HEK293 (cell line): ENCODE results near the gene GTPBP1.

Source experiments
- GLI4 ChIP-seq: fragments of 450-650 bp; formaldehyde crosslinking; IDR thresholded peaks from 2 replicates; pipeline ENCODE4 v1.5.1; 2016; ENCODE audit warnings: missing biosample characterization, missing genetic modification characterization
- HOXD13 ChIP-seq: sonication (generic); formaldehyde crosslinking; IDR thresholded peaks from 2 replicates; pipeline ENCODE4 v1.8.0; 2022; ENCODE audit warnings: missing genetic modification reagents, borderline replicate concordance
- KLF1 ChIP-seq: fragments of 450-650 bp; formaldehyde crosslinking; IDR thresholded peaks from 2 replicates; pipeline ENCODE4 v1.5.1; 2016; ENCODE audit warnings: missing biosample characterization, missing genetic modification characterization
- OVOL3 ChIP-seq: fragments of 450-650 bp; formaldehyde crosslinking; IDR thresholded peaks from 2 replicates; pipeline ENCODE4 v1.5.1; 2016; ENCODE audit warnings: missing biosample characterization, missing genetic modification characterization
- SETDB1 ChIP-seq: IDR thresholded peaks from one replicate; pipeline ENCODE4 v1.6.1; 2017; ENCODE audit warnings: mild to moderate bottlenecking, low read length, moderate library complexity, mixed read lengths; ENCODE audit not compliant: insufficient read length
- SP7 ChIP-seq: fragments of 450-650 bp; formaldehyde crosslinking; IDR thresholded peaks from 2 replicates; pipeline ENCODE4 v1.5.1; 2016; ENCODE audit warnings: missing biosample characterization, missing genetic modification characterization
- TCF7L2 ChIP-seq: IDR thresholded peaks from 2 replicates; pipeline ENCODE4 v1.6.1; 2011; ENCODE audit warnings: low read depth, mild to moderate bottlenecking, inconsistent platforms, low read length, moderate library complexity, borderline replicate concordance
- ZBTB8A ChIP-seq: fragments of 450-650 bp; formaldehyde crosslinking; IDR thresholded peaks from 2 replicates; pipeline ENCODE4 v1.5.1; 2016; ENCODE audit warnings: missing biosample characterization, missing genetic modification characterization
- ZEB2 ChIP-seq: fragments of 450-650 bp; formaldehyde crosslinking; IDR thresholded peaks from 2 replicates; pipeline ENCODE4 v1.5.1; 2016; ENCODE audit warnings: missing biosample characterization, missing genetic modification characterization
- ZNF121 ChIP-seq: fragments of 450-650 bp; formaldehyde crosslinking; IDR thresholded peaks from 2 replicates; pipeline ENCODE4 v1.5.1; 2016; ENCODE audit warnings: missing biosample characterization, missing genetic modification characterization
- ZNF223 ChIP-seq: fragments of 450-650 bp; formaldehyde crosslinking; IDR thresholded peaks from 2 replicates; pipeline ENCODE4 v1.5.1; 2016; ENCODE audit warnings: missing biosample characterization, missing genetic modification characterization
- ZNF274 ChIP-seq, 2 experiments: fragments of 200-500 bp in 1 of 2; fragments of 450-650 bp in 1 of 2; sonication (Bioruptor generic) in 1 of 2; formaldehyde crosslinking in 1 of 2; IDR thresholded peaks; 2 replicates each; pipeline versions ENCODE4 v1.5.1 to v1.6.1; 2014 to 2016; ENCODE audit warnings: borderline replicate concordance in 1 of 2, inconsistent platforms in 1 of 2, low read length in 1 of 2, missing biosample characterization in 1 of 2, missing genetic modification characterization in 1 of 2
- ZNF311 ChIP-seq: fragments of 450-650 bp; formaldehyde crosslinking; IDR thresholded peaks from 2 replicates; pipeline ENCODE4 v1.5.1; 2017; ENCODE audit warnings: missing biosample characterization, missing genetic modification characterization, borderline replicate concordance
- ZNF324 ChIP-seq: fragments of 450-650 bp; formaldehyde crosslinking; IDR thresholded peaks from 2 replicates; pipeline ENCODE4 v1.5.1; 2016; ENCODE audit warnings: missing biosample characterization, missing genetic modification characterization
- ZNF433 ChIP-seq: fragments of 450-650 bp; formaldehyde crosslinking; IDR thresholded peaks from 2 replicates; pipeline ENCODE4 v1.5.1; 2016; ENCODE audit warnings: missing biosample characterization, missing genetic modification characterization, low read depth
- ZNF473 ChIP-seq: fragments of 450-650 bp; formaldehyde crosslinking; IDR thresholded peaks from 2 replicates; pipeline ENCODE4 v1.5.1; 2017; ENCODE audit warnings: missing biosample characterization, missing genetic modification characterization
- ZNF501 ChIP-seq: fragments of 450-650 bp; formaldehyde crosslinking; IDR thresholded peaks from 2 replicates; pipeline ENCODE4 v1.5.1; 2016; ENCODE audit warnings: missing biosample characterization, missing genetic modification characterization
- ZNF510 ChIP-seq: fragments of 450-650 bp; formaldehyde crosslinking; IDR thresholded peaks from 2 replicates; pipeline ENCODE4 v1.5.1; 2018; ENCODE audit warnings: mild to moderate bottlenecking, missing genetic modification characterization, missing biosample characterization; ENCODE audit not compliant: insufficient replicate concordance
- ZNF514 ChIP-seq: fragments of 450-650 bp; formaldehyde crosslinking; IDR thresholded peaks from 2 replicates; pipeline ENCODE4 v1.5.1; 2016; ENCODE audit warnings: missing biosample characterization, missing genetic modification characterization
- ZNF521 ChIP-seq: fragments of 450-650 bp; formaldehyde crosslinking; IDR thresholded peaks from 2 replicates; pipeline ENCODE4 v1.5.1; 2017; ENCODE audit warnings: missing biosample characterization, mild to moderate bottlenecking, missing genetic modification characterization
- ZNF585B ChIP-seq: fragments of 450-650 bp; formaldehyde crosslinking; IDR thresholded peaks from 2 replicates; pipeline ENCODE4 v1.5.1; 2016; ENCODE audit warnings: missing biosample characterization, missing genetic modification characterization
- ZNF600 ChIP-seq: fragments of 450-650 bp; formaldehyde crosslinking; IDR thresholded peaks from 2 replicates; pipeline ENCODE4 v1.5.1; 2016; ENCODE audit warnings: missing biosample characterization, missing genetic modification characterization
- ZNF621 ChIP-seq: fragments of 450-650 bp; formaldehyde crosslinking; IDR thresholded peaks from 2 replicates; pipeline ENCODE4 v1.5.1; 2017; ENCODE audit warnings: missing biosample characterization, missing genetic modification characterization
- ZNF658 ChIP-seq: fragments of 450-650 bp; formaldehyde crosslinking; IDR thresholded peaks from 2 replicates; pipeline ENCODE4; 2016; ENCODE audit warnings: missing biosample characterization, missing genetic modification characterization
- ZNF701 ChIP-seq: fragments of 450-650 bp; formaldehyde crosslinking; IDR thresholded peaks from 2 replicates; pipeline ENCODE4 v1.5.1; 2016; ENCODE audit warnings: missing biosample characterization, missing genetic modification characterization
- ZNF777 ChIP-seq: fragments of 450-650 bp; formaldehyde crosslinking; IDR thresholded peaks from 2 replicates; pipeline ENCODE4 v1.5.1; 2017; ENCODE audit warnings: missing biosample characterization, missing genetic modification characterization, borderline replicate concordance
- ZNF792 ChIP-seq: fragments of 450-650 bp; formaldehyde crosslinking; IDR thresholded peaks from 2 replicates; pipeline ENCODE4 v1.5.1; 2016; ENCODE audit warnings: missing biosample characterization, missing genetic modification characterization
- ZNF830 ChIP-seq: fragments of 450-650 bp; IDR thresholded peaks from 2 replicates; pipeline ENCODE4 v1.5.0; 2018; ENCODE audit warnings: missing biosample characterization, missing genetic modification characterization, low read depth, mild to moderate bottlenecking, moderate library complexity
- ZNF837 ChIP-seq: fragments of 450-650 bp; formaldehyde crosslinking; IDR thresholded peaks from 2 replicates; pipeline ENCODE4 v1.5.1; 2016; ENCODE audit warnings: missing biosample characterization, missing genetic modification characterization
- ZSCAN16 ChIP-seq: fragments of 450-650 bp; formaldehyde crosslinking; IDR thresholded peaks from 2 replicates; pipeline ENCODE4 v1.5.1; 2016; ENCODE audit warnings: missing biosample characterization, missing genetic modification characterization
- ZXDB ChIP-seq: fragments of 450-650 bp; formaldehyde crosslinking; IDR thresholded peaks from 2 replicates; pipeline ENCODE4 v1.5.1; 2016; ENCODE audit warnings: missing biosample characterization, missing genetic modification characterization
- TF ChIP-seq, protein P1 (sequence below): fragments of 450-650 bp; formaldehyde crosslinking; IDR thresholded peaks from 2 replicates; pipeline ENCODE4 v1.5.1; 2017; ENCODE audit warnings: missing biosample characterization, missing genetic modification characterization
- TF ChIP-seq, protein P2 (sequence below): fragments of 450-650 bp; formaldehyde crosslinking; IDR thresholded peaks from 2 replicates; pipeline ENCODE4 v1.5.1; 2016; ENCODE audit warnings: missing biosample characterization, missing genetic modification characterization
- TF ChIP-seq, protein P3 (sequence below): fragments of 450-650 bp; IDR thresholded peaks from 2 replicates; pipeline ENCODE4 v1.5.1; 2018; ENCODE audit warnings: missing biosample characterization, mild to moderate bottlenecking, missing genetic modification characterization
- TF ChIP-seq, protein P4 (sequence below): fragments of 450-650 bp; formaldehyde crosslinking; IDR thresholded peaks from 2 replicates; pipeline ENCODE4 v1.5.1; 2016; ENCODE audit warnings: missing biosample characterization, missing genetic modification characterization

The GTPBP1 gene

DNA sequence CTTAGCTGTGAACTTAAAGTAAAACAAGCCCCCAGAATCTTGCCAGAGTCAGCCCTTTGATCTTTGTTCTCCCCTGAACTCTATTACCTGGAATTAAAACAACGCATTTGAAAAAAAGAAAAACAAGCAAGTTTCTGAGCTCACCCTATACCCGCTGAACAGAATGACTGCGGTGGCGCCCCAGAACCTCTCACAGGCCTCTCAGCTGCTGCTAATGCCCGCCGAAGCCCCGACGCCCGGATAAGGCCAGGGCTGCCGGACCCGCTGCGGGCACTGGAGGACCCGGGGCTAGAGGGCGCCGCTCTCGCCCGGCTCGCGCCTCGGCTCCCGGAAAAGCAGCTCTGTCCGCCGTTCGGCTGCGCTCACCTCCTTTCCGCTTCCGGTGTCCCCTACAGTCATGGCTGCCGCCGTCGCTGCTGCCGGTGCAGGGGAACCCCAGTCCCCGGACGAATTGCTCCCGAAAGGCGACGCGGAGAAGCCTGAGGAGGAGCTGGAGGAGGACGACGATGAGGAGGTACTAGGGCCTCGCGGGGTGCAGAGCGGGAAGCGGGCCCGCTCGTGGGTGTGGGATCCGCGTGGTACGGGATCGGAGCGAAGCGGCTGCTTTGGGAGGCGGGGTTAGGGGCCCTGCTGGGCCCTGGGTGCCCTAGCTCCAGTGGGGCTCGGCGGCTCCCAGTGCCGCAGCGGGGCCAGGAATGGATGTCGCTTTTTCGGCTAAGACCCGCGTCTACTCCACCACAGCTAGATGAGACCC lies 24.0 kb upstream of the GTPBP1 start, which contains the start of gene TOMM22 (continued):
- TF ChIP-seq ZNF274 (IDR thresholded peaks at IDR 0.05; ENCODE audit: low read length), result no peak
- TF ChIP-seq ZNF274 (tag by site-specific recombination; IDR thresholded peaks at IDR 0.05; ENCODE audit: borderline replicate concordance), result no peak
- peak; percentile 93 for TF ChIP-seq ZNF324 (tag by site-specific recombination)
- no peak for TF ChIP-seq HOXD13 (CRISPR knock-in tag)
- peak; percentile 97 for TF ChIP-seq ZNF501 (tag by site-specific recombination)
- peak; percentile 98 for TF ChIP-seq ZNF121
- TF ChIP-seq ZNF658 (tag by site-specific recombination), result no peak
- peak; percentile 75; the same call in 1 of the 2 replicates for TF ChIP-seq TCF7L2
- TF ChIP-seq, protein P1, sequence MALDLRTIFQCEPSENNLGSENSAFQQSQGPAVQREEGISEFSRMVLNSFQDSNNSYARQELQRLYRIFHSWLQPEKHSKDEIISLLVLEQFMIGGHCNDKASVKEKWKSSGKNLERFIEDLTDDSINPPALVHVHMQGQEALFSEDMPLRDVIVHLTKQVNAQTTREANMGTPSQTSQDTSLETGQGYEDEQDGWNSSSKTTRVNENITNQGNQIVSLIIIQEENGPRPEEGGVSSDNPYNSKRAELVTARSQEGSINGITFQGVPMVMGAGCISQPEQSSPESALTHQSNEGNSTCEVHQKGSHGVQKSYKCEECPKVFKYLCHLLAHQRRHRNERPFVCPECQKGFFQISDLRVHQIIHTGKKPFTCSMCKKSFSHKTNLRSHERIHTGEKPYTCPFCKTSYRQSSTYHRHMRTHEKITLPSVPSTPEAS (tag by site-specific recombination), result peak; percentile 34; the same call in 1 of the 2 replicates
- no peak for TF ChIP-seq ZNF830 (tag by site-specific recombination)
- no peak for TF ChIP-seq ZNF473
- peak; percentile 98 for TF ChIP-seq ZXDB
- no peak for TF ChIP-seq ZNF311 (tag by site-specific recombination)
- no peak for TF ChIP-seq ZNF600 (tag by site-specific recombination)
- TF ChIP-seq OVOL3 (tag by site-specific recombination), result 0 out of 2 replicates have a peak, but pooled peaks have one; percentile 61
- TF ChIP-seq, protein P2, sequence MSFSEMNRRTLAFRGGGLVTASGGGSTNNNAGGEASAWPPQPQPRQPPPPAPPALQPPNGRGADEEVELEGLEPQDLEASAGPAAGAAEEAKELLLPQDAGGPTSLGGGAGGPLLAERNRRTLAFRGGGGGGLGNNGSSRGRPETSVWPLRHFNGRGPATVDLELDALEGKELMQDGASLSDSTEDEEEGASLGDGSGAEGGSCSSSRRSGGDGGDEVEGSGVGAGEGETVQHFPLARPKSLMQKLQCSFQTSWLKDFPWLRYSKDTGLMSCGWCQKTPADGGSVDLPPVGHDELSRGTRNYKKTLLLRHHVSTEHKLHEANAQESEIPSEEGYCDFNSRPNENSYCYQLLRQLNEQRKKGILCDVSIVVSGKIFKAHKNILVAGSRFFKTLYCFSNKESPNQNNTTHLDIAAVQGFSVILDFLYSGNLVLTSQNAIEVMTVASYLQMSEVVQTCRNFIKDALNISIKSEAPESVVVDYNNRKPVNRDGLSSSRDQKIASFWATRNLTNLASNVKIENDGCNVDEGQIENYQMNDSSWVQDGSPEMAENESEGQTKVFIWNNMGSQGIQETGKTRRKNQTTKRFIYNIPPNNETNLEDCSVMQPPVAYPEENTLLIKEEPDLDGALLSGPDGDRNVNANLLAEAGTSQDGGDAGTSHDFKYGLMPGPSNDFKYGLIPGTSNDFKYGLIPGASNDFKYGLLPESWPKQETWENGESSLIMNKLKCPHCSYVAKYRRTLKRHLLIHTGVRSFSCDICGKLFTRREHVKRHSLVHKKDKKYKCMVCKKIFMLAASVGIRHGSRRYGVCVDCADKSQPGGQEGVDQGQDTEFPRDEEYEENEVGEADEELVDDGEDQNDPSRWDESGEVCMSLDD (tag by site-specific recombination), result peak; percentile 93
- no peak for TF ChIP-seq ZNF223
- no peak for TF ChIP-seq SETDB1
- peak; percentile 80 for TF ChIP-seq ZNF777 (tag by site-specific recombination)
- TF ChIP-seq, protein P3, sequence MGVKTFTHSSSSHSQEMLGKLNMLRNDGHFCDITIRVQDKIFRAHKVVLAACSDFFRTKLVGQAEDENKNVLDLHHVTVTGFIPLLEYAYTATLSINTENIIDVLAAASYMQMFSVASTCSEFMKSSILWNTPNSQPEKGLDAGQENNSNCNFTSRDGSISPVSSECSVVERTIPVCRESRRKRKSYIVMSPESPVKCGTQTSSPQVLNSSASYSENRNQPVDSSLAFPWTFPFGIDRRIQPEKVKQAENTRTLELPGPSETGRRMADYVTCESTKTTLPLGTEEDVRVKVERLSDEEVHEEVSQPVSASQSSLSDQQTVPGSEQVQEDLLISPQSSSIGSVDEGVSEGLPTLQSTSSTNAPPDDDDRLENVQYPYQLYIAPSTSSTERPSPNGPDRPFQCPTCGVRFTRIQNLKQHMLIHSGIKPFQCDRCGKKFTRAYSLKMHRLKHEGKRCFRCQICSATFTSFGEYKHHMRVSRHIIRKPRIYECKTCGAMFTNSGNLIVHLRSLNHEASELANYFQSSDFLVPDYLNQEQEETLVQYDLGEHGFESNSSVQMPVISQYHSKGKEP (tag by site-specific recombination), result peak; percentile 60
- peak; percentile 95 for TF ChIP-seq ZEB2 (tag by site-specific recombination)
- TF ChIP-seq ZNF792 (tag by site-specific recombination), result no peak
- peak; percentile 24; the same call in 1 of the 2 replicates for TF ChIP-seq GLI4
- TF ChIP-seq ZSCAN16 (tag by site-specific recombination), result no peak
- no peak for TF ChIP-seq ZNF521
- TF ChIP-seq ZNF433 (tag by site-specific recombination), result no peak
- TF ChIP-seq, protein P4, sequence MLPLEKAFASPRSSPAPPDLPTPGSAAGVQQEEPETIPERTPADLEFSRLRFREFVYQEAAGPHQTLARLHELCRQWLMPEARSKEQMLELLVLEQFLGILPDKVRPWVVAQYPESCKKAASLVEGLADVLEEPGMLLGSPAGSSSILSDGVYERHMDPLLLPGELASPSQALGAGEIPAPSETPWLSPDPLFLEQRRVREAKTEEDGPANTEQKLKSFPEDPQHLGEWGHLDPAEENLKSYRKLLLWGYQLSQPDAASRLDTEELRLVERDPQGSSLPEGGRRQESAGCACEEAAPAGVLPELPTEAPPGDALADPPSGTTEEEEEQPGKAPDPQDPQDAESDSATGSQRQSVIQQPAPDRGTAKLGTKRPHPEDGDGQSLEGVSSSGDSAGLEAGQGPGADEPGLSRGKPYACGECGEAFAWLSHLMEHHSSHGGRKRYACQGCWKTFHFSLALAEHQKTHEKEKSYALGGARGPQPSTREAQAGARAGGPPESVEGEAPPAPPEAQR (tag by site-specific recombination), result no peak
- no peak for TF ChIP-seq ZNF701 (tag by site-specific recombination)
- no peak for TF ChIP-seq ZNF510 (tag by site-specific recombination)
- no peak for TF ChIP-seq ZNF621 (tag by site-specific recombination)
- TF ChIP-seq ZNF837 (tag by site-specific recombination), result no peak
- TF ChIP-seq ZBTB8A (tag by site-specific recombination), result peak; percentile 99
- peak; percentile 93 for TF ChIP-seq SP7
- no peak for TF ChIP-seq KLF1 (tag by site-specific recombination)
- no peak for TF ChIP-seq ZNF514 (tag by site-specific recombination)
- TF ChIP-seq ZNF585B (tag by site-specific recombination), result peak; percentile 4
